Transverse colon (tissue), 3 donors: ENCODE data around the gene TMOD3.

Source experiments
- CTCF ChIP-seq, 5 experiments: fragments of 200-600 bp in 3 of 5; fragments of 450-650 bp in 2 of 5; sonication (generic) in 3 of 5; IDR thresholded peaks; 1 replicate in 2 of 5; 2 replicates in 3 of 5; pipeline ENCODE4 v1.5.1; 2016 to 2017; ENCODE audit warnings: antibody characterized with exemption in 5 of 5, inconsistent platforms in 3 of 5, mild to moderate bottlenecking in 2 of 5, moderate library complexity in 1 of 5
- POLR2A ChIP-seq: fragments of 450-650 bp; IDR thresholded peaks from one replicate; pipeline ENCODE4 v1.6.1; 2016; ENCODE audit warnings: antibody characterized with exemption, mild to moderate bottlenecking, moderate library complexity

- no peak for TF ChIP-seq CTCF (IDR thresholded peaks at IDR 0.05)
- TF ChIP-seq POLR2A = no peak
These were observed 33.7 kb downstream of the TMOD3 start for GRCh38 chr15:51863131-51863530.
